Suprapubic skin (tissue), 4 donors: Measurements from ENCODE around the gene RASA3. TPM values are rescaled to one million over a fixed set of nuclear protein-coding genes. Genes with fewer than 3 reads are reported as not detected.
"Not testable (repeated sequence)": the region's sequence is repeated elsewhere in the genome, so short reads cannot be mapped to it uniquely, and the experiment has no call there.

ENCODE experiments used
- DNase-seq, 2 donors: peaks; one replicate each; pipeline ENCODE4 v3.0.0-alpha.2; 2019; ENCODE audit warnings: low spot score in 2 of 2
- H3K27ac ChIP-seq: fragments of 200-600 bp; sonication (generic); one replicate; pipeline ENCODE4 v1.5.1; 2019
- H3K27me3 ChIP-seq: fragments of 200-600 bp; sonication (generic); one replicate; pipeline ENCODE4 v1.5.1; 2019
- H3K36me3 ChIP-seq: fragments of 200-600 bp; sonication (generic); one replicate; pipeline ENCODE4 v1.5.1; 2019
- H3K4me1 ChIP-seq: fragments of 200-600 bp; sonication (generic); one replicate; pipeline ENCODE4 v1.5.1; 2019
- H3K4me3 ChIP-seq: fragments of 200-600 bp; sonication (generic); one replicate; pipeline ENCODE4 v1.5.1; 2019; ENCODE audit warnings: mild to moderate bottlenecking
- H3K9me3 ChIP-seq: fragments of 200-600 bp; sonication (generic); one replicate; pipeline ENCODE4 v1.5.1; 2019
- CTCF ChIP-seq, 2 donors: fragments of 200-600 bp in 1 of 2; fragments of 450-650 bp in 1 of 2; sonication (generic) in 1 of 2; IDR thresholded peaks; one replicate each; pipeline ENCODE4 v1.5.1; 2016 to 2019; ENCODE audit warnings: antibody characterized with exemption in 2 of 2, mild to moderate bottlenecking in 1 of 2, moderate library complexity in 1 of 2
- EP300 ChIP-seq: sonication (generic); formaldehyde crosslinking; IDR thresholded peaks from one replicate; pipeline ENCODE4 v1.6.1; 2017; ENCODE audit warnings: antibody characterized with exemption
- POLR2A ChIP-seq, 2 donors: fragments of 450-650 bp; IDR thresholded peaks; one replicate each; pipeline ENCODE4 v1.6.1; 2017; ENCODE audit warnings: antibody characterized with exemption in 2 of 2, mild to moderate bottlenecking in 2 of 2, moderate library complexity in 2 of 2
- POLR2AphosphoS5 ChIP-seq, 3 donors: sonication (generic); formaldehyde crosslinking; IDR thresholded peaks; one replicate each; pipeline ENCODE4 v1.6.1; 2017; ENCODE audit warnings: antibody characterized with exemption in 3 of 3
- WGBS: methylation state at CpG from one replicate; pipeline ENCODE4 v1.1.5; 2018; 5-methylcytosine and 5-hydroxymethylcytosine counted together
- total RNA-seq, 4 donors: library from RNA; depleted of rRNA; stranded (reverse); fragments of >200 nt; gene quantifications; one replicate each; pipeline ENCODE4 v1.1.0, GENCODE V29; 2016

Gene RASA3
- total RNA-seq, 4 donors from 2014 or later, result 15.3 to 37.1 (median 16.4) TPM

- H3K36me3 ChIP-seq, result peaks cover 33% of the 10 kb centered on the region
- no peak for DNase-seq
- H3K27ac ChIP-seq, result no peak overlapping the region
- 89% methylated on average over 13 of the region's 25 CpGs for whole genome bisulfite sequencing
- no peaks in the 10 kb centered on the region for H3K27me3 ChIP-seq
- TF ChIP-seq CTCF (IDR thresholded peaks at IDR 0.05) (no peak), EP300 (no peak), POLR2AphosphoS5 (IDR thresholded peaks at IDR 0.05) (no peak), POLR2A (IDR thresholded peaks at IDR 0.05) (no peak)
- no peak overlapping the region for H3K4me3 ChIP-seq
- peaks cover 9% of the 10 kb centered on the region for H3K4me1 ChIP-seq
- no peaks in the 10 kb centered on the region for H3K9me3 ChIP-seq
These were observed 110.7 kb downstream of the RASA3 start for GRCh38 chr13:114021464-114022308.

GRCh38 chr13:114020750-114021463 is 111.5 kb downstream of the RASA3 start:
- Histone ChIP-seq H3K27me3 (no peaks in the 10 kb centered on the region), H3K4me1 (peaks cover 10% of the 10 kb centered on the region), H3K36me3 (peaks cover 36% of the 10 kb centered on the region), H3K27ac (no peak overlapping the region), H3K4me3 (no peak overlapping the region), H3K9me3 (no peaks in the 10 kb centered on the region)
- TF ChIP-seq POLR2AphosphoS5 (IDR thresholded peaks at IDR 0.05), result no peak
- TF ChIP-seq EP300, result no peak
- TF ChIP-seq POLR2A (IDR thresholded peaks at IDR 0.05), result no peak
- TF ChIP-seq CTCF (IDR thresholded peaks at IDR 0.05), result no peak
- DNase-seq, result no peak
- 95% methylated on average over 32 of the region's 32 CpGs for WGBS

GRCh38 chr13:114020134-114020533 is 112.3 kb downstream of the RASA3 start:
- Histone ChIP-seq H3K4me1 (peaks cover 18% of the 10 kb centered on the region), H3K36me3 (peaks cover 36% of the 10 kb centered on the region)
- H3K27ac ChIP-seq, H3K9me3 ChIP-seq, H3K4me3 ChIP-seq, H3K27me3 ChIP-seq, DNase-seq: not testable (repeated sequence)
- WGBS, result 97% methylated on average over 9 of the region's 14 CpGs

GRCh38 chr13:114019367-114019766 is 113.1 kb downstream of the RASA3 start:
- WGBS, result 70% methylated on average over 4 of the region's 13 CpGs
- Histone ChIP-seq H3K27me3 (no peaks in the 10 kb centered on the region), H3K9me3 (no peaks in the 10 kb centered on the region), H3K4me3 (no peak overlapping the region), H3K4me1 (peaks cover 26% of the 10 kb centered on the region), H3K27ac (no peak overlapping the region), H3K36me3 (peaks cover 33% of the 10 kb centered on the region)
- no peak for DNase-seq
- TF ChIP-seq CTCF (IDR thresholded peaks at IDR 0.05), result no peak

GRCh38 chr13:114018461-114019055 is 113.9 kb downstream of the RASA3 start:
- 93% methylated on average over 17 of the region's 20 CpGs for WGBS
- no peak overlapping the region for H3K27ac ChIP-seq
- H3K4me1 ChIP-seq, result peaks cover 30% of the 10 kb centered on the region
- DNase-seq, result no peak
- no peaks in the 10 kb centered on the region for H3K27me3 ChIP-seq
- no peaks in the 10 kb centered on the region for H3K9me3 ChIP-seq
- H3K36me3 ChIP-seq, result peaks cover 30% of the 10 kb centered on the region
- no peak overlapping the region for H3K4me3 ChIP-seq
- TF ChIP-seq POLR2AphosphoS5 (IDR thresholded peaks at IDR 0.05), result no peak
- no peak for TF ChIP-seq POLR2A (IDR thresholded peaks at IDR 0.05)
- TF ChIP-seq CTCF (IDR thresholded peaks at IDR 0.05), result no peak
- no peak for TF ChIP-seq EP300
